Myocyte (in vitro differentiated cells): ENCODE measurements around the gene SIM2. TPM values are rescaled to one million over a fixed set of nuclear protein-coding genes. Genes with fewer than 3 reads are reported as not detected.
"Not testable (repeated sequence)": the region's sequence is repeated elsewhere in the genome, so short reads cannot be mapped to it uniquely, and the experiment has no call there.

Experiments
- DNase-seq: peaks from one replicate; pipeline ENCODE4 v3.0.0-alpha.2; 2012; ENCODE audit warnings: low read depth
- polyA plus RNA-seq: library from polyadenylated mRNA; unstranded; fragments of >200 nt; gene quantifications from one replicate; pipeline ENCODE4 v1.2.1, GENCODE V29; 2012; ENCODE audit warnings: missing spikeins
- total RNA-seq: library from RNA; depleted of rRNA; stranded (reverse); fragments of >200 nt; gene quantifications from 2 replicates; pipeline ENCODE4 v1.2.3, GENCODE V29; 2014

The SIM2 gene, protein sequence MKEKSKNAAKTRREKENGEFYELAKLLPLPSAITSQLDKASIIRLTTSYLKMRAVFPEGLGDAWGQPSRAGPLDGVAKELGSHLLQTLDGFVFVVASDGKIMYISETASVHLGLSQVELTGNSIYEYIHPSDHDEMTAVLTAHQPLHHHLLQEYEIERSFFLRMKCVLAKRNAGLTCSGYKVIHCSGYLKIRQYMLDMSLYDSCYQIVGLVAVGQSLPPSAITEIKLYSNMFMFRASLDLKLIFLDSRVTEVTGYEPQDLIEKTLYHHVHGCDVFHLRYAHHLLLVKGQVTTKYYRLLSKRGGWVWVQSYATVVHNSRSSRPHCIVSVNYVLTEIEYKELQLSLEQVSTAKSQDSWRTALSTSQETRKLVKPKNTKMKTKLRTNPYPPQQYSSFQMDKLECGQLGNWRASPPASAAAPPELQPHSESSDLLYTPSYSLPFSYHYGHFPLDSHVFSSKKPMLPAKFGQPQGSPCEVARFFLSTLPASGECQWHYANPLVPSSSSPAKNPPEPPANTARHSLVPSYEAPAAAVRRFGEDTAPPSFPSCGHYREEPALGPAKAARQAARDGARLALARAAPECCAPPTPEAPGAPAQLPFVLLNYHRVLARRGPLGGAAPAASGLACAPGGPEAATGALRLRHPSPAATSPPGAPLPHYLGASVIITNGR
- total RNA-seq = 6.0 and 6.9 TPM in 2 replicates
- polyA plus RNA-seq = 6.6 TPM

DNA sequence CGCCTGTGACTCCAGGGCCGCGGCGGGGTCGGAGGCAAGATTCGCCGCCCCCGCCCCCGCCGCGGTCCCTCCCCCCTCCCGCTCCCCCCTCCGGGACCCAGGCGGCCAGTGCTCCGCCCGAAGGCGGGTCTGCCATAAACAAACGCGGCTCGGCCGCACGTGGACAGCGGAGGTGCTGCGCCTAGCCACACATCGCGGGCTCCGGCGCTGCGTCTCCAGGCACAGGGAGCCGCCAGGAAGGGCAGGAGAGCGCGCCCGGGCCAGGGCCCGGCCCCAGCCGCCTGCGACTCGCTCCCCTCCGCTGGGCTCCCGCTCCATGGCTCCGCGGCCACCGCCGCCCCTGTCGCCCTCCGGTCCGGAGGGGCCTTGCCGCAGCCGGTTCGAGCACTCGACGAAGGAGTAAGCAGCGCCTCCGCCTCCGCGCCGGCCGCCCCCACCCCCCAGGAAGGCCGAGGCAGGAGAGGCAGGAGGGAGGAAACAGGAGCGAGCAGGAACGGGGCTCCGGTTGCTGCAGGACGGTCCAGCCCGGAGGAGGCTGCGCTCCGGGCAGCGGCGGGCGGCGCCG lies at the start of gene SIM2:
Gene SIM2, plus strand, starts transcription at position 135 of the 565 bp plus-strand sequence. CDS start 632 bp downstream, outside the sequence.
- peak; percentile 73 for DNase-seq

DNA sequence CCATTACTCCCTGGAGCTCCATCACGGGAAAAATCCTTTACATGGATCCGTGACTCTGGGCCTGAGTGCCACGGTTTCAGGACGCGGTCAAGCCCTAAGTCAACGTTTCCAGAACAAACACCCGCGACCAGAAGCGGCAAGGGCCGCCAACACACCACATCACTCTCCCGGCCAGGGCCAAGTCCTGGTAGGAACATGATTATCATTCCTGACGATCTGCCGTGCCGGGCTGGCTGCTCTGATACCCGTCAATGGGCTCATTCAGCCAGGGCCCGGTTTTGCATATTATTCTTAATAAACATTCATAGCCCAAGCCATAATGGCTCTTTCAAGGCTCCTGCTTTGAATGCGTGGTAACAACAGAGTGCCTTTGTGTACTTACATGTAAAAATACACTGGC lies 44.6 kb upstream of the SIM2 start:
- no peak for DNase-seq

DNA sequence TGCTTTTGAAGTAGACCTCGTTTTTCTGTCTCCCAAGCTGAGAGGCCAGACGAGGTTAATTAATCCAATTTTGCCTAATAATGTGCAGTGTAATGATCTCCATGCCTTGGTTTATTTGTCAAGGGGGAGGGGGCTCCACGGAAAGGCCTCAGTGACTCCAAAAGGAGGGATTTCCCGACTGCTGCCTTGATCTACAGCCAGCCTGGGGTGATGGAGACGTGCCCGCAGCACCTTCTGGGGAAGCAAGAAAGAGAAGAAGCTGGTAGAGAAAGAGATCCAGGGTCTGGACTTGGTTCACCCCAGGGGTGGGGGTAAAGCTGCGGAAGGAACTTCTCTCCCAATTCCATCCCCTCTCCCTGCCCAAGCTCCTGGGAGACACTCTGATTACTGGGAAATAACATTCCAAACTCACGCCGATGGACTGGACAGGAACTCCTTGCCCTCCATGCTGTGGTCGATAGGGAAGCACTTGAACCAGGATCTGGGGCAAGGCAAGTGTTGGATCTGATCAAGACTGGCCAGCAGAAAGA lies 44.1 kb upstream of the SIM2 start:
- DNase-seq = no peak

DNA sequence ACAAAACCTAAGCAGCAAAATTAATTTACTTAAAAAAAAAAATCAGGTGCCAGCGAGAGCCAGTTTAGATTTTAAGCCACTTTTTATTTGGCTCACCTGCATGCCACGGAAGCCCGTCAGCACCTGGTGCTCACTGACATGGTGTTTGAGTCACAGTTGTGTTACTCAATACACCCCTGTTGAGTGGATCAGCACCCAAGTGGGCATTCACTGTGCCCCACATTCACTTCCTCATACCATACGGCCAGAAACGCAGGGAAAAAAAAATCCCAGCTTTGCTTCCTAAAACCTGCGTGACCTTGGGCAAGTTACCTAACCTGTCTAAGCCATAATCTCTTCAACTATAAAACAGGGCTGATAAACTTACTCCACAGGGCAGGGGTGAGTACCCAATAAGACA lies 42.8 kb upstream of the SIM2 start:
- DNase-seq = no peak

DNA sequence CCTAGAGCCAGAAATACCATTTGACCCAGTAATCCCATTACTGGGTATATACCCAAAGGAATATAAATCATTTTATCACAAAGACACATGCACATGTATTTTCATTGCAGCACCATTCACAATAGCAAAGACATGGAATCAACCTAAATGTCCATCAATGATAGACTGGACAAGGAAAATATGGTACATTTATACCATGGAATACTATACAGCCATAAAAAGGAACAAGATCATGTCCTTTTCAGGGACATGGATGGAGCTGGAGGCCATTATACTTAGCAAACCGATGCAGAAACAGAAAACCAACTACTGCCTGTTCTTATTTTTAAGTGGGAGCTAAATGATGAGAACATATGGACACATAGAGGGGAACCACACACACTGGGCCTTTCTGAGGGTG lies 41.6 kb upstream of the SIM2 start:
- DNase-seq = not testable (repeated sequence)

DNA sequence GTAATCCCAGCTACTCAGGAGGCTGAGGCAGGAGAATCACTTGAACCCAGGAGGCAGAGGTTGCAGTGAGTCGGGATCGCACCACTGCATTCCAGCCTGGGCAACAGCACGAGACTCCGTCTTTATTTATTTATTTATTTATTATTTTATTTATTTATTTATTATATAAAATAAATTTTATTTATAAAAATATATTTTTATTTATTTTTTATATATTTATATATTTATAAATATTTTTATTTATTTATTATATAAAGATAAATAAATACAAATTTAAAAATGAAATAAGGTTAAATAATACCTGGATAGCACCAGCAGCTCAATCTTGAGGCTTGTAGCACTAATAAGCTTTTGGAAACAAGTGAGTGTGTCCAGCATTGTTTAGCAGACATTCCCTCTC lies 40.9 kb upstream of the SIM2 start:
- DNase-seq = no peak

DNA sequence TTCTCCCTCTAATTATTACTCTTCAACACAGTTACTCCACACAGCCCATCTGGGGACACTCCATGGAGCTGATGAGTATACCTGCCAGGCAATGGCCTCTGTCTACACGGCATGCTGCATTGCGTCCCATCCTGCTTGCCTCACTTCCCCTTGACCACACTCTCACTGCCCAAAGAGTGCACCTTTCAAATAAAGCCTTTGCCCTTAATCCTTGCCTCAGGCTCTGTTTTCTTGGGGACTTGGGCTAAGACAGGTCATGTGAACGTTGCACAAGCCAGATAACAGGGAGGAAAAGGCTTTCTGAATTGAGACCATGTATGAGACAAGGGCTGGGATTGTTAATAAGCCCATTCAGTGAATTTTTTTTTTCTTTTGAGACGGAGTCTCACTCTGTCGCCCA lies 40.0 kb upstream of the SIM2 start:
- DNase-seq = no peak

DNA sequence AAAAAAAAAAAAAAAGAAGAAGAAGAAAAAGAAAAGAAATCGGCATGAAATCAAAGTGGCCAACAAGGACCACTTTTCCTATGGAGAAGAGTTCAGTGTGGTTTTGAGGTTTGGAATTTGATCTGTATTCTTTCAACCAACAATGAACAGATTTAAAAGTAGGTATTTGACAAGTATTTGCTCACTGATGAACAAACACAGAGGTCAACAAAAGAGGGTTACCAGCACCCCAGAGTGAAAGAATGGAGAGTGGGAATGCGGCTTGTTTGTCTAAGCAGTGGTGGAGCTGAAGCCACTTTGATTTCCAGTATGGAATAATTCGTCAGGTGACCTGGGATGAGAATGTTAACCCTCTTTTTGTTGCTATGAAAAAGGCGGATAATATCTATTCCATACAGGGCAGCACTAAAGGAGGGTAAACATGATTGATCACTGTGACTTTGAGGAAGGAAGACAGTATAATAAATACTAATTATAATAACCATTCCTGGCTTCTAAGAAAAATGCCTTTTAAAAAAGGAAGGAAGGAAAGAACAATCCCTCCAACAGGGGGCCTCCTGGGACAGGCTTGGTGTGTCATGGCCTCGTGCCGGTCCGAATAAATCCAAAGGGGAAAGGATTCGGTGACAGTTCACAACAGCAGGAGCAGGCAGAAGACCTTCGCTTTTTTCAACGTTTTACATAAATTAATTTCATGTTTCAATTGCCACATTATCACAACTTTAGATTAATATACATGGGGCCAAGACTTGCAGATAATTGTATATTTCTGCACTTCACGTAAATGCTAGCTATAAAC lies 37.2 kb upstream of the SIM2 start:
- peak; percentile 51 for DNase-seq

DNA sequence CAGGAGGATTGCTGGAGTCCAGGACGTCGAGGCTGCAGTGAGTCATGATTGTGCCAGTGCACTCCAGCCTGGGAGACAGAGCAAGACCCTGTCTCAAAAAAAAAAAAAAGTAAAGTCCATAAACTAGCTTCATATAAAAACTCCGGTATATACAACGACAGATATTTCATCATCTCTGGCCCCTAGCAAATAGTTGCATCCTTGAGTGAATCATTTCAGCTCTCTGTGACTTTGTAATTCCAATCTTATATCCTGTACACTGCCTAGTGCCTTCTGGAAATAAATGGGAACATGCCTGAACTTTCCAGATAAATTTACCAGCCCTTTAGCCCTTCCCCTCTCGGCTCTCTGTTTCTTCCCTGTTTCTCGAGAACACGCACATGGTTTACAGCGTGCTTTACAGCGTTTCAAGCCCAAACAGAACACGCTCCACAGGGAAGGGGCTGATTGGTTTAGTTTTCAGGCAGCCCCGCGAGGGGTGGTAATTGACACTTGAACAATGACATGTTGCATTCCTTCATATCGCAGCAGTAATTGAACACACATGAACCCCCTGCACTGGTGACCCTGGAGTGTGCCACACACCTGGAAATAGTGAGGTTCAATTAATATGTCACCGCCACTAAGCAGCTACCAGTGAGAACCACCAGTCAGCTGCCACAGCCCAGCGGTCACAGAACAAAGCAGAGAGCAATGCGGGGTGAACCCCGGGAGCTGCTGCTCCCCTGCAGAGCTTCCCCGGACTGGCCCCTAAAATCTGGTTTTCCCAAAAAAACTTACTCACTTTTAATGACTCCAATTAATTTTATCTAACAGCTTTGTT lies 35.7 kb upstream of the SIM2 start:
- no peak for DNase-seq

DNA sequence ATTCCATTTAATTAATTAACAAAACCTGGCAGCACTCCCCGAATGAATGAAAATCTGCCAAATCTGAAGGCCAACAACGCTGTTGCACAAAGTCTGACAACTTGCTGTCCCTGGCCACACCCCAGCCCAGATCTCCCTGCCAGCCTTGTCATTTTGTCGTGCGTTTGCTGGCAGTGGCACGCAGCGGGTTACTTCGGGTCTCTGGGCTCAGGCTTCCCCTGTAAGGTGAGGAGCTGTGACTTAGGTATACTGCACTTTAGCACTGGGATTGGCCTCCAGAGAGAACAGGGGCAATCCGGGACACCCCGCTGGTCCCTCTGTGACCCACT lies 34.3 kb upstream of the SIM2 start:
- DNase-seq = no peak

DNA sequence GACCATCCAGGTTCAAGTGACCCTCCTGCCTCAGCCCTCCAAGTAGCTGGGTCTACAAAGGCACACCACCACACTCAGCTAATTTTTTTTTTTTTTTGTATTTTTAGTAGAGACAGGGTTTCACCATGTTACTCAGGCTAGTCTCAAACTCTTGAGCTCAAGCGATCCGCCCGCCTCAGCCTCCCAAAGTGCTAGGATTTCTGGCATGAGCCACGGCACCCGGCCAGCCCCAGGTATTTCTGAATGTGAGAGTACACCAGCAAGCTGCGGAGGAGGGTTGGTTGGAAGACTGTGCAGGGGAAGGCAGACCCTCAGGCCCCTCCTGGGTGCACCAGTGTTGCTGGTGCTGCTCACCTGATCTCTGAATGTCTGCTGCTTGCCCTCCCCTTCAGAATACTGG lies 33.1 kb upstream of the SIM2 start:
- no peak for DNase-seq

DNA sequence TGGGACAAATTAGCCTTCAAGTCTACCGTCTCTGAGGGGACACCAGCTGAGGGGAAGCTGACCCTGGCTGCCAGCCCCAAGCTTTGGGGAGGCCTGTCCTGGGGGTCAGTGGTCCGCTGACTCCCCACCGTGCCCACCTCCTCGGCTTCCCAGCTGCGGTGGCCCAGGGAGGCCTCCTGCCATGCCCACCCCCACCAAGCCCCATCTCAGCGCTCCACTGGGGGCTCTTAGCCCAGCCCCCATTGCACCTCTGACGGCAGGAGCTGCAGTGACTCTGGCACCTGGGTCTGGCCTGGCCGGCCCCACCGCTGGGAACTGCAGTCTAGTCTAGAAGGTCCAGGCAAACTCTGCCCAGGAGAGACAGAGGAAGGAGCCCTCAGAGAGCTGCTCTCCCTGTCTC lies 30.2 kb upstream of the SIM2 start:
- no peak for DNase-seq

DNA sequence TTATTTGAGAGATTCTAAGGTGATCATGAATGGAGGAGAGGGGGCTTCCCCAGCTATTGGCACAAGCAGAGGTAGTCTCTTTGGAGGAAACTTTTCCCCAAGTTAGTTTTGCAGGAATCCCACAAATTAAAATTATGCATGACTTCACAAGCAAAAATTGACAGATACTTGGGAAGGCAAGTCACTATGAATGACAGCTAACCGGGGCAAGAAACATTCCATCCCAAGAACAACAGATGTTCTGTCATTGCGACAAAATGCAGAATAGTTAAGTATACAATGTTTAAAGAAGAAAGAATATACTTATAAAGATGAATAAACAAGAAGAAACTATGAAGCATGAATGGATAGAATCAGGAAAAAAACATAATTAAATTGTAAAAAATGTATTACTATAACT lies 27.1 kb upstream of the SIM2 start:
- DNase-seq = no peak

DNA sequence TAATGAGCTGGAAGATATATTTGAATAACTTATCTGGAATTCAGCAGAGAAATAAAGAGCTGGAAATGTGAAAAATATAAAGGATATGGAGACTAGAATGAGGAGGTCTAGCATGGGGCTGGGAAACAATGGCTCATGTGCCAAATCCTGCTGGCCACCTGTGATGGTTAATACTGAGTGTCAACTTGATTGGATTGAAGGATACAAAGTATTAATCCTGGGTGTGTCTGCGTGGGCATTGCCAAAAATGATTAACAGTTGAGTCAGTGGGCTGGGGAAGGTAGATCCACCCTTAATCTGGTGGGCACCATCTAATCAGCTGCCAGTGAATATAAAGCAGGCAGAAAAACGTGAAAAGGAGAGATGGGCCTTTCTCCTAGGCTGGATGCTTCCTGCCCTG lies 26.6 kb upstream of the SIM2 start:
- peak; percentile 61 for DNase-seq

DNA sequence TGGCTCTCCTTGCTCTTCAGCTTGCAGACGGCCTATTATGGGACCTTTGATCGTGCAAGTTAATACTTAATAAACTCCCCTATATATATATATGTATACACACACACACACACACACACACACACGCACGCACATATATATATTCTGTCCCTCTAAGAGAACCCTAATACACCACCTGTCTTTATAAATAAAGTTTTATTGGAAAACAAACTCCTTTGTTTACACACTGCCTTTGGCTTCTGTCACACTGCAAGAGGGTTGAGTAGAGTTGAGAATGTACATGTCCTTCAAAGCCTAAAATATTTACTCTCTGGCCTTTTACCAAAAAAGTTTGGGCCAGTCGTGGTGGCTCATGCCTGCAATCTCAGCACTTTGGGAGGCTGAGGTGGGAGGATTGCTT lies 26.2 kb upstream of the SIM2 start:
- DNase-seq = no peak

DNA sequence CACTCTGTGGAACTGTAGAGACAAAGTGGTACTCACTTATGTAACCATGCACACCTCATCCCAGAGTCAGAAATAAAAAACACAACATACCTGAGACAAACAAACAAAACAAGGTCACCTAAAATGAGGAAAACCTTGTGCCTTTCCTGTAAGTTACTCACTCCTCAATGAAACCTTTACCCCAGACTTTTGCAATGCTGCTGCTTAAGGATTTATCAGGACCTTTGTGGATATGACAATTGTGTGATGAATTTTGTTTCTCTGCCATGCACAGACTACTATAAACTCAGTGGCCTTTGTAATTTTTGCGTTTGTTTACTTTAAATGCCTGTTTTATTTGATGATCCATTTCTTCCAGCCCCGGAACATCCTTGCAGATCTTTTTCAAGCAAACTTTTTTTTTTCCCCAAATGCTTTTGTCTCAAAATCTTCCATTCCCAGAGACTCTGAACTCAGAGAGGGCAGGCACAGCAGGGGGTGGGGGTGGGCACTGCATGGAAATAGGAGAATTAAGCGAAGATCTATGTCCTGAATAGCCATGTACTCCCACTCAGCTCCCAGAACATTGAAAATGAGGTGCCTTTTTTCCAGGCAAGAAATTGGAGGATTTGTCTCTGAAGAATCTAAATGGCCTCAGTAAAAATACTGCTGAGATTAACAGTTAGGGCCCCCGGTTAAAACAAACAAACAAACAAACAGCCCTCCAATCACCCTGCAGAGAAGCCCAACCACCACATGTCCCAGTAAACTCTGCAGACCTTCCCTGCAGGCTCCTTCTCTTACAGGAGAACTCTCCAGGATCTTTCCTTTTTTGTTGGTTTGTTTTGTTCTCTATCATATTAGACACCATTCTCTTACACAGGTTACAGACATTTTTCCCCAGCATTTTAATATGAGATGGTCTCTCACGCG lies 22.6 kb upstream of the SIM2 start:
- no peak for DNase-seq

DNA sequence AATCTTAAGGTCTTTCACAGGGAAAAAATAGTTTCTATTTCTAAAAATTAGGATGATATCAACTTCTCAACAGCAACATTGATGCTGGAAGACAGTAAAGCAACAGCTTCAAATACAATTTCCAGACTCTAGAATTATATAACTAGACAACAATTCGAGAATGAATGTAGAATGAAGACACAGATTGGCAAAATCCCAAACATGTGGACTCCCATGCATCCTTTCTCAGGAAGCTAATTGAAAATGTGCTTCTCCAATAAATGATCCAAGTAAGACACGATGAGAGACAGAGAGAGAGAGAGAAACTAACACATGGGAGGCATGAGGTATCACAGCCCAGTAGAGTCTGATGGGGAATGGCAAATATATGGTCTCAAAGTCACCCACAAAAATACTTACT lies 21.5 kb upstream of the SIM2 start:
- DNase-seq = no peak

DNA sequence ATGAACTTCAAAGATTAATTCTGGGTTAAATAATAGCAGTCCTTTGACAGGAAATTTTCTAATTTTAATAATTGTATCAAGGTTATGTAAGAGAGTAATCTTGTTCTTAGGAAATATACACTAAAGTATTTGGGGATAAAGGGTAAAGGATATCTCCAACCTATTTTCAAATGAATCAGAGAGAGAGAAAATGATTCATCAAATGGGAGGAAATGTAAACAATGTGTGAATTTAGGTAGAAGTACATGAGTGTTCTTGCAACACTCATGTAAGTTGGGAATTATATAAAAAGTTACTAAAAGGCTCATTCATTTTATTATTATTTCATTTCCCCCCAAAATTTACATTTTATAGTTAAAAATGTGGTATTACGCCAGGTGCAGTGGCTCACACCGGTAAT lies 20.4 kb upstream of the SIM2 start:
- no peak for DNase-seq

DNA sequence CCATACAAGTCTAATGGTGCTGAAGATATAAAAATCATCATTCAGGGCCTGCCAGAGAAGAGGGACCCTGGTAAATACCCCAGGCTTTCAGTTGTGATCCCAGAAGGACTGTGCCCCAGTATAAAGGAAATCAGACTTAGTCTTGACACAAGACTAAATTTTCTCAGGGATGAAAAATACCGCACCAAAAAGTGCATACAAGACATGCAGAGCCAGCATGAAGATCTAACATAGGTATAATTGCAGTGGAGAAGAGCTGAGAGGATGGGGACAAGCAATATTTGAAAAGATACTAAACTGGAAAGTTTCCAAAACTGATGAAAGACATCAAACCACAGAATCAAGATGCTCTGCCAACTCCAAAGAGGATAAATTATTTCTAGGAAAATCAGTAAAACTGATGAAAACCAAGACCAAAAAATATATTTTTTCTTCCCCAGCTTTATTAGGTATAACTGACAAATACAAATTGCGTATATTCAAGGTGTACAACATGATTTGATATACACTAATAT lies 17.7 kb upstream of the SIM2 start:
- no peak for DNase-seq
